Islet of Langerhans (tissue), 1 donor: ENCODE data around the gene CCDC24.

Source experiments
- FAIRE-seq: peaks from one replicate; lab custom pipeline; 2011; peaks lifted over from hg19 to GRCh38; lab: Jason Lieb, UNC

CCDC24 gene

DNA sequence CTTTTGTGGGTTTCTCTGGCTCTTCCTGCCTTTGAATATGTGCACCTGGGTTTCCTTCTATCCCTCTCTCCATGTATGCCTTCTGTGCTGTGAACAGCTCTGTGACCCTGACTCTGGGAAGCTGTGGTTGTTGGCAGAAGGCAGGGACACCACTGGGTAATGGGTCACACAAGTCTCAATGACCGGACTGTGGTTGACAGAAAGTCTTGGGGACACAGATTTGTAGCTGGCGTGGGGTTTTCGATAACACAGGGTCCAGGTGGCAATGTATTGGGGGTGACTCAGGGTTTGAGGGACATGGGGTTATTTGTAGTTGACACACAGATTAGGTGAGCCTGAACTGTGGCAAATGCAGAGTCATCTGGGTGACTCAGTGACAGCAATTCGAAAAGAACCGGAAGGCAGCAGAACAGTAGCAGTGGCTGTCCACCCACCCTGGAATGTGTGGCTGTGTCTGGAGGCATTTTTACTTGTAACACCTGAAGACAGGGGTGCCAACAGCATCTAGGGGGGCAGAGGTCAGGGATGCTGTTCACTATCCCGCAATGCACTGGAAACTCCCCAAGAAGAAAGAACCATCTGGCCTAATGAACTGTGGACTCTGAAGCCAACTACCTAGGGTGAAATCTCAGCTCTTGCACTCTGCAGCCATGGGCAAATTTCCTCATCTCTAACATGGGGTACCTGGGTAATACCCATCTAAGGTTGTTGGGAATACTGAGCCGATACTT is 52.8 kb downstream of the CCDC24 start:
- no peak for FAIRE-seq

DNA sequence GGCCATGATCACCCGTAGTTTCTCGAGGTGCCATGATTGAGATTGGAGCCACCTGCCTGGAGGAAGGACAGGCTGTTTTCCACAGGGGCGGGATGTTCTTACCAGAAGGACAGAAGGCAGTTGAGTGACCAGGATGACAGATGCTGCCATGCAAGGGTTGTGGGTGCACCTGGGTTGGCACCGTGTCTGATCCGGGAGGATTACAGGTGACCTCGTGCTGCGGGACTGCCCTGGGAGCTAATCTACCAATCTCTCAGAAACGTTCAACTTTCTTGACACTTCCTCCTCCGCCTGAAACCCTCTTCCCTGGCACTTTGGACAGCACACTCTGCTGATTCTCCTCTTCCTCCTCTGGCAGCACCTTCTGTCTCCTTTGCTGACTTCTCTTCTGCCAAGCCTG is 53.7 kb downstream of the CCDC24 start:
- FAIRE-seq, result no peak
